Gastrocnemius medialis (tissue), 4 donors: Measurements from ENCODE around the gene HUNK. TPM values are rescaled to one million over a fixed set of nuclear protein-coding genes. Genes with fewer than 3 reads are reported as not detected.

ENCODE experiments used
- ATAC-seq, 2 donors: fragments of 150-250 bp; one replicate each; pipeline ENCODE4 v1.9.1; 2016
- DNase-seq, 2 donors: peaks; one replicate each; pipeline ENCODE4 v3.0.0-alpha.2; 2019
- H3K27ac ChIP-seq, 4 donors: fragments of 200-600 bp; sonication (generic); 1 replicate in 1 of 4; 2 replicates in 3 of 4; pipeline ENCODE4 v1.5.1; 2016 to 2018; ENCODE audit warnings: mild to moderate bottlenecking in 2 of 4, moderate library complexity in 1 of 4
- H3K27me3 ChIP-seq, 3 donors: fragments of 200-600 bp; sonication (generic) in 2 of 3; 1 replicate in 1 of 3; 2 replicates in 2 of 3; pipeline versions ENCODE4 v1.5.1 to v1.6.0; 2016 to 2019; ENCODE audit warnings: mild to moderate bottlenecking in 1 of 3, moderate library complexity in 1 of 3
- H3K36me3 ChIP-seq, 2 donors: fragments of 200-600 bp; sonication (generic) in 1 of 2; one replicate each; pipeline ENCODE4 v1.5.1; 2017 to 2018
- H3K4me1 ChIP-seq, 2 donors: fragments of 200-600 bp; sonication (generic) in 1 of 2; one replicate each; pipeline ENCODE4 v1.5.1; 2016 to 2017; ENCODE audit warnings: mild to moderate bottlenecking in 2 of 2
- H3K4me3 ChIP-seq, 4 donors: fragments of 200-600 bp; sonication (generic) in 3 of 4; 1 replicate in 1 of 4; 2 replicates in 3 of 4; pipeline ENCODE4 v1.5.1; 2016 to 2019; ENCODE audit warnings: mild to moderate bottlenecking in 2 of 4
- H3K9me3 ChIP-seq, 3 donors: fragments of 200-600 bp; sonication (generic) in 2 of 3; 1 replicate in 1 of 3; 2 replicates in 2 of 3; pipeline ENCODE4 v1.5.1; 2016 to 2019
- CTCF ChIP-seq, 5 experiments: fragments of 450-650 bp in 3 of 5; fragments of 200-600 bp in 2 of 5; sonication (generic) in 2 of 5; IDR thresholded peaks in 4 of 5; conservative IDR thresholded peaks in 1 of 5; 1 replicate in 4 of 5; 2 replicates in 1 of 5; pipeline ENCODE4 v1.5.1; 2016 to 2019; ENCODE audit warnings: antibody characterized with exemption in 5 of 5, mild to moderate bottlenecking in 3 of 5, moderate library complexity in 3 of 5
- POLR2A ChIP-seq, 2 donors: fragments of 450-650 bp; IDR thresholded peaks; one replicate each; pipeline ENCODE4 v1.6.1; 2017; ENCODE audit warnings: antibody characterized with exemption in 2 of 2, mild to moderate bottlenecking in 2 of 2, moderate library complexity in 2 of 2
- in situ Hi-C, 4 donors: fragments of 200-750 bp; cut with MboI; loops; one replicate each; pipeline versions ENCODE4 v1.15.0 to v1.8.0; 2017; ENCODE audit warnings: low sequenced_read_pairs in 4 of 4
- intact Hi-C: fragments of 100-400 bp; cut with DNase I; formaldehyde crosslinking; loops from one replicate; pipeline ENCODE4 v1.15.1; 2023; ENCODE audit warnings: low total_unique reads
- total RNA-seq, 4 donors: library from RNA; depleted of rRNA; stranded (reverse); fragments of >200 nt; gene quantifications; one replicate each; pipeline versions ENCODE4 v1.1.0 to v1.2.3, GENCODE V29; 2016

HUNK gene
- total RNA-seq, 4 donors from 2014 or later, result 0.13 TPM; not detected in 3

- intact Hi-C loops, result no loop called here
- DNase-seq, result no peak
- no peak for ATAC-seq
- Histone ChIP-seq H3K4me3 (no peak overlapping the region), H3K36me3 (no peaks in the 10 kb centered on the region), H3K9me3 (no peaks in the 10 kb centered on the region), H3K27ac (no peak overlapping the region), H3K4me1 (no peaks in the 10 kb centered on the region), H3K27me3 (no peaks in the 10 kb centered on the region)
- TF ChIP-seq CTCF (IDR thresholded peaks at IDR 0.05 in 4 of 5, conservative IDR thresholded peaks at IDR 0.05 in 1 of 5) (no peak), POLR2A (IDR thresholded peaks at IDR 0.05) (no peak)
- in situ Hi-C loops, result no loop called here
Observed at GRCh38 chr21:31992391-31992790, 119.6 kb downstream of the HUNK start.

- TF ChIP-seq CTCF (IDR thresholded peaks at IDR 0.05 in 4 of 5, conservative IDR thresholded peaks at IDR 0.05 in 1 of 5) (no peak), POLR2A (IDR thresholded peaks at IDR 0.05) (no peak)
- no peaks in the 10 kb centered on the region for H3K9me3 ChIP-seq
- intact Hi-C loops, result loop anchor here (2.0 kb wide), 1 partner anchor 59 kb away; no protein-coding TSS in a partner anchor
- no peaks in the 10 kb centered on the region for H3K4me1 ChIP-seq
- in situ Hi-C loops, result no loop called here
- H3K27ac ChIP-seq, result no peak overlapping the region
- H3K27me3 ChIP-seq, result no peaks in the 10 kb centered on the region
- H3K36me3 ChIP-seq, result no peaks in the 10 kb centered on the region
- DNase-seq (no peak), ATAC-seq (no peak)
- H3K4me3 ChIP-seq, result no peak overlapping the region
Observed at GRCh38 chr21:31993826-31994825, 121.3 kb downstream of the HUNK start.

GRCh38 chr21:31997191-31997590 lies 124.4 kb downstream of the HUNK start:
- Histone ChIP-seq H3K9me3 (no peaks in the 10 kb centered on the region), H3K27ac (no peak overlapping the region), H3K4me1 (no peaks in the 10 kb centered on the region), H3K27me3 (no peaks in the 10 kb centered on the region), H3K36me3 (no peaks in the 10 kb centered on the region), H3K4me3 (no peak overlapping the region)
- no peak for TF ChIP-seq POLR2A (IDR thresholded peaks at IDR 0.05)
- no peak for TF ChIP-seq CTCF (IDR thresholded peaks at IDR 0.05 in 4 of 5, conservative IDR thresholded peaks at IDR 0.05 in 1 of 5)
- in situ Hi-C loops (no loop called here), intact Hi-C loops (no loop called here)
- no peak for ATAC-seq
- DNase-seq, result no peak

GRCh38 chr21:31999810-32000468 lies 127.1 kb downstream of the HUNK start:
- Histone ChIP-seq H3K27ac (no peak overlapping the region), H3K27me3 (no peaks in the 10 kb centered on the region), H3K36me3 (no peaks in the 10 kb centered on the region), H3K4me3 (no peak overlapping the region), H3K9me3 (no peaks in the 10 kb centered on the region), H3K4me1 (no peaks in the 10 kb centered on the region)
- intact Hi-C loops (no loop called here), in situ Hi-C loops (no loop called here)
- ATAC-seq (no peak), DNase-seq (no peak)
- TF ChIP-seq POLR2A (IDR thresholded peaks at IDR 0.05), result no peak
- no peak for TF ChIP-seq CTCF (IDR thresholded peaks at IDR 0.05 in 4 of 5, conservative IDR thresholded peaks at IDR 0.05 in 1 of 5)
